Thoracic aorta (tissue), 2 donors: ENCODE data around the gene APOBEC3C. TPM values are rescaled to one million over a fixed set of nuclear protein-coding genes. Genes with fewer than 3 reads are reported as not detected.
"Not testable (repeated sequence)": the region's sequence is repeated elsewhere in the genome, so short reads cannot be mapped to it uniquely, and the experiment has no call there.

Source experiments
- ATAC-seq: fragments of 150-250 bp; one replicate; pipeline ENCODE4 v1.8.0; 2017; ENCODE audit warnings: low read depth; ENCODE audit not compliant: insufficient number of reproducible peaks, low FRiP score
- DNase-seq: peaks from one replicate; pipeline ENCODE4 v3.0.0-alpha.2; 2020; ENCODE audit warnings: low spot score
- H3K27ac ChIP-seq, 2 donors: fragments of 200-600 bp; sonication (generic); 1 replicate in 1 of 2; 2 replicates in 1 of 2; pipeline ENCODE4 v1.5.1; 2016; ENCODE audit warnings: mild to moderate bottlenecking in 2 of 2, moderate library complexity in 2 of 2
- H3K27me3 ChIP-seq: fragments of 200-600 bp; sonication (generic); replicated peaks from 2 replicates; pipeline ENCODE4 v1.6.0; 2016; ENCODE audit warnings: mild to moderate bottlenecking; ENCODE audit not compliant: insufficient read depth
- H3K36me3 ChIP-seq: fragments of 200-600 bp; sonication (generic); one replicate; pipeline ENCODE4 v1.5.1; 2016
- H3K4me1 ChIP-seq, 2 donors: fragments of 200-600 bp; sonication (generic); 1 replicate in 1 of 2; 2 replicates in 1 of 2; pipeline versions ENCODE4 v1.5.1 to v1.6.0; 2016; ENCODE audit warnings: low read depth in 2 of 2, mild to moderate bottlenecking in 1 of 2; ENCODE audit not compliant: control insufficient read depth in 1 of 2
- H3K4me3 ChIP-seq: fragments of 200-600 bp; sonication (generic); 2 replicates; pipeline ENCODE4 v1.5.1; 2016; ENCODE audit warnings: mild to moderate bottlenecking
- H3K9me3 ChIP-seq: fragments of 200-600 bp; sonication (generic); 2 replicates; pipeline ENCODE4 v1.5.1; 2016
- CTCF ChIP-seq: fragments of 200-600 bp; sonication (generic); IDR thresholded peaks from one replicate; pipeline ENCODE4 v1.5.1; 2019; ENCODE audit warnings: antibody characterized with exemption
- total RNA-seq, 2 donors: library from RNA; depleted of rRNA; stranded (reverse); fragments of >200 nt; gene quantifications; one replicate each; pipeline versions ENCODE4 v1.1.0 to v1.2.3, GENCODE V29; 2016

APOBEC3C gene
- total RNA-seq, 2 donors from 2014 or later, result 5.5 to 22.3 TPM

GRCh38 chr22:38971791-38972190 is 42.3 kb upstream of the APOBEC3C start:
- Histone ChIP-seq H3K4me1 (no peaks in the 10 kb centered on the region), H3K36me3 (no peaks in the 10 kb centered on the region), H3K4me3 (no peak overlapping the region), H3K27me3 (no peaks in the 10 kb centered on the region), H3K27ac (no peak overlapping the region), H3K9me3 (no peaks in the 10 kb centered on the region)
- no peak for TF ChIP-seq CTCF
- no peak for ATAC-seq
- DNase-seq, result no peak

DNA sequence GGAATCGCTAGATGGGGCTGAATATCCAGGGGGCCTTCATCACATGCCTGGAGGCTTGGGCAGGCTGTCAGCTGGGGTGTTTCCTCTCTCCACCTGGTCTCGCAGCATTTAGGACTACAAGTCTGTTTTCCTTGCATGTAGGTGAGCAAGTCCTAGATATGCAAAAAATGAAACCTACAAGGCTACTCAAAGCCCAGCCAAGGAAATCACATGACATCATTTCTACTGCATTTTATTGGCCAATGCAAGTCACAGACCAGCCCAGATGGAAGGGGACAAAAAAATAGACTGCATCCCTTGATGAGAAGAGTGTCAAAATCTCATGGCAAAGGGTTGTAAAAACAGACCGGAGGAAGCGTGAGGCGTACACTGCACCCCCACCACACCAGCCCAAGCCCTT is 41.5 kb upstream of the APOBEC3C start:
- no peaks in the 10 kb centered on the region for H3K4me1 ChIP-seq
- ATAC-seq (no peak), DNase-seq (no peak)
- no peaks in the 10 kb centered on the region for H3K27me3 ChIP-seq
- H3K9me3 ChIP-seq, result no peaks in the 10 kb centered on the region
- no peak for TF ChIP-seq CTCF
- H3K4me3 ChIP-seq, result no peak overlapping the region
- no peaks in the 10 kb centered on the region for H3K36me3 ChIP-seq
- no peak overlapping the region for H3K27ac ChIP-seq

DNA sequence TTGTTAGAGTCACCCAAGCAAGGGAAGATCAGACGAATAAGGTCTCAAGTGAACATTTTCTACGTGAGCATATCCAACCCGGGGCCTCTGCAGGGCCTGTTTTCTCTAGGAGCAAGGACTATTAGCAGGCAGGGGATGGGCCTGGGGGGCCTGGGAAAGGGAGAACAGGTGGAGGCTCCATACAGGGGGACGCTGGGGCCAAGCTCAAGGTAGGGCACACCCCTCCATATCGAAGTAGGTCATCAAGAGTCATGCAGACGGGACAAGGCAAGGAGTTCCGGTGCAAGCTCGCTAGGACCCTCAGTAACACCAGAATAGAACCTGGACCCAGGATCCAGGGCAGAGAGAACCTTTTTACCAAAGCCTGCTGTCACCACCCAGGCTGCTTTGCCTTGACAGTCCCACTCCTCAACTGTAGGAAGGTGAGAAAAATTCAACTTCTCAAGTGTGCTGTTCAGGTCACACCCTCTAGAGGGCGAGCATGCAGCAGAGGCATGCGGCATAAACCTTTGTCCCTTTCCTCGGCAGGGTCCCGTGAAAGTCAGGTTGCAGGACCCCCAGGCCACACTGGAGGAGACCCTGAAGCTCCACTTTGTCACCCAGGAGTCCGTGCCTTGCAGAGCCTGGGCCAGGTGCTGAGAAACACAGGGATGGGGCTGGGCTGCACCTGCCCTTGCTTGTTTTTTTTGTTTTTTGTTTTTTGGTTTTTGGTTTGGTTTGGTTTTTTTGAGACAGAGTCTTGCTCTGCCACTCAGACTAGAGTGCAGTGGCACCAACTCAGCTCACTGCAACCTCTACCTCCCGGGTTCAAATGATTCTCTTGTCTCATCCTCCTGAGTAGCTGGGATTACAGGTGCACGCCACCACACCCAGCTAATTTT is 40.5 kb upstream of the APOBEC3C start:
- peak; percentile 65 for TF ChIP-seq CTCF

DNA sequence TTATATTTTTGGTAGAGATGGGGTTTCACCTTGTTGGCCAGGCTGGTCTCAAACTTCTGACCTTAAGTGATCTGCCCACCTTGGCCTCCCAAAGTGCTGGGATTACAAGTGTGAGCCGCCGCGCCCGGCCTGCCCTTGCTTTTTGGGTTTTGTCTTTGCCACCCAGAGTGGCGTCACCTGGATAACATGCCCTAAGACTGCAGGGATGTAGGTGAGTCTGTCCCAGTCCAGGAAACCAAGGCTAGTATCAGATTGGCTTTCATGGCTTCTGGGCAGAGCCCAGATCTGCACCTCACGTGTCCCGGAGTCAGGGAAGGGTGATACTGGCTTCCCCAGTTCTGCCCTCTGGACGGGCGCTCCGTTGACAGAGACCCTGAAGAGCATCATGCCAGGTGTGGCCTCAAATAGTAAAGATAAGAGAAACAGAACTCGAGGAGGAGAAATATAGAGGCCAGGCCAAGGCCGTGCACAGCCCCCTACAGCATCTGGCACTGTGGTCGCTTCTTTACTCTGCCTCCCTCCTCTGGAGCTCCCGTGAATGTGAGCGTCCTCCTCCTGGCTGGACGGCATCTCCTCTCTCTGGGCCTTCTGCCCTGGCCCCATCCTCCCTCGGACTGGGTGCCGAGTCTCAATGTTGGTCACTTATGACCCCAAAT is 39.8 kb upstream of the APOBEC3C start:
- TF ChIP-seq CTCF, result no peak
- Histone ChIP-seq H3K27ac (no peak overlapping the region), H3K27me3 (no peaks in the 10 kb centered on the region), H3K4me3 (no peak overlapping the region), H3K9me3 (no peaks in the 10 kb centered on the region), H3K36me3 (no peaks in the 10 kb centered on the region), H3K4me1 (no peaks in the 10 kb centered on the region)
- DNase-seq (no peak), ATAC-seq (no peak)

More for the DNA sequence above, 40.5 kb upstream of the APOBEC3C start:
- H3K27ac ChIP-seq, result no peak overlapping the region
- no peaks in the 10 kb centered on the region for H3K9me3 ChIP-seq
- ATAC-seq (no peak), DNase-seq (no peak)
- no peak overlapping the region for H3K4me3 ChIP-seq
- H3K4me1 ChIP-seq, result no peaks in the 10 kb centered on the region
- H3K27me3 ChIP-seq, result no peaks in the 10 kb centered on the region
- H3K36me3 ChIP-seq, result no peaks in the 10 kb centered on the region

- H3K9me3 ChIP-seq, result no peaks in the 10 kb centered on the region
- ATAC-seq, result no peak
- no peak for TF ChIP-seq CTCF
These were observed 39.3 kb upstream of the APOBEC3C start for GRCh38 chr22:38974826-38975175.

GRCh38 chr22:38977289-38977688 is 36.8 kb upstream of the APOBEC3C start:
- H3K27me3 ChIP-seq, DNase-seq, H3K27ac ChIP-seq, ATAC-seq, H3K4me3 ChIP-seq, H3K36me3 ChIP-seq, H3K9me3 ChIP-seq, H3K4me1 ChIP-seq: not testable (repeated sequence)

More at GRCh38 chr22:38974826-38975175, 39.3 kb upstream of the APOBEC3C start:
- Histone ChIP-seq H3K36me3 (no peaks in the 10 kb centered on the region), H3K4me3 (no peak overlapping the region), H3K4me1 (no peaks in the 10 kb centered on the region), H3K27me3 (no peaks in the 10 kb centered on the region), H3K27ac (no peak overlapping the region)
- DNase-seq, result no peak

GRCh38 chr22:38980587-38980986 is 33.5 kb upstream of the APOBEC3C start:
- H3K9me3 ChIP-seq, H3K4me3 ChIP-seq, ATAC-seq, H3K36me3 ChIP-seq, H3K27me3 ChIP-seq, H3K27ac ChIP-seq, DNase-seq: not testable (repeated sequence)
- peaks cover 8 to 15% of the 10 kb centered on the region in 2 donors for H3K4me1 ChIP-seq
